ENCODE measurements around the gene TPM3. TPM values are rescaled to one million over a fixed set of nuclear protein-coding genes. Genes with fewer than 3 reads are reported as not detected.

The TPM3 gene
- total RNA-seq, 3 donors from 2014 or later = 260 to 585 (median 412) TPM

- peaks cover 26% of the 10 kb centered on the region for H3K4me1 ChIP-seq (ENCODE audit: low read depth)
- no peaks in the 10 kb centered on the region for H3K9me3 ChIP-seq
- TF ChIP-seq CTCF (IDR thresholded peaks at IDR 0.05) = no peak
- ATAC-seq (peak; percentile 54), DNase-seq (peak; percentile 69 to 84 (median 79))
- H3K4me3 ChIP-seq = peak overlapping the region; percentile 77
- intact Hi-C loops (cut with DNase I, micrococcal nuclease) = no loop called here
- no peaks in the 10 kb centered on the region for H3K36me3 ChIP-seq (ENCODE audit: low read depth)
These were observed 29.5 kb upstream of the TPM3 start for GRCh38 chr1:154221278-154222001.

- H3K36me3 ChIP-seq (ENCODE audit: low read depth) = no peaks in the 10 kb centered on the region
- DNase-seq (no peak), ATAC-seq (no peak)
- no peaks in the 10 kb centered on the region for H3K9me3 ChIP-seq
- peaks cover 26% of the 10 kb centered on the region for H3K4me1 ChIP-seq (ENCODE audit: low read depth)
- TF ChIP-seq CTCF (IDR thresholded peaks at IDR 0.05) = no peak
- H3K4me3 ChIP-seq = peak overlapping the region; percentile 77
- intact Hi-C loops (cut with DNase I, micrococcal nuclease) = no loop called here
These were observed 29.0 kb upstream of the TPM3 start for GRCh38 chr1:154220970-154221277.

DNA sequence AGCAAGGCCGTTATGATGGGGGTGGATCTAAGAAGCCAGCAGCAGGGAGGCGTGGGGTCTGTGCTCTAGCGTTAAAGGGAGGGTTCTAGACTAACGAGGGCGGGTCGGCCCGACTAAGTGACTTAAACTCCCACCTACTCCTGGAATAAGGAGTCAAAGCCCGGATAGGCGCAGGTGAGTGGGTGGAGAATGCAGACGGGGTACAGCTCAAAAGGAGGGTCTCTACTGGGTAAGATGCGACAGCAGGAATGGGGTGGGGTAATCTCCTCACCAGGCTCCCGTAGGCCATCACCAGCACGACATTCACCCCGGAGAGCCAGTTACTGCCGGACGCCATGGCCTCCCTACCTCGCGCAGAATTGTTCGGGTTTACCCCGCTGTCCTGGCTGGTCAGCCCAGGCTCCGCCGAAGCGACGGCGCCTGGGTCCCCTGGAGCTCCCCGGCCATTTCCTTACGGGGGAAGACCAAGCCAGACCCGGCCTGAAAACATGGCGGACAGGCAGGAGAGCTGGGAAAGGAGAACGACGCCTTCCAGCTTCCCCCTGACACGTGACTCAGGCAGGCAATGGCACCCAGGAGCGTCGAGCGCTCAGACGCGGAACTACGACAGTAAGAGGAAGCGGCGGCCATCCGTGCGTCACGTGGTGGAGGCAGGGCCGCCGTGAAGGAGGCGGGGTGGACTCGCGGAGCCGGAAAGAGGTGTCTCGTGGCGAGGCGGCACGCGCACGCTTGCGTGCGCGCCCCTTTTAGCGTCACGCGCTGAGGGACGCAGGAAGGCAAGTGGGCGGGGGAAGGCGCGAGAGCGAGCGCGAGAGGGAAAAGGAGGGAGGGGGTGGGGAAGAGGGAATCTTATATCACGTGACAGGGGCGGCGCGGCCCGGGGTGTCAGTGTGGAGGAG, 28.4 kb upstream of the TPM3 start, which contains the start of gene UBAP2L:
Gene UBAP2L (plus strand): TSS at position 885 of the 899 bp plus-strand sequence. CDS start 4,169 bp downstream, outside the sequence.
- DNase-seq = peak; percentile 99 to 100 (median 99)
- H3K9me3 ChIP-seq = no peaks in the 10 kb centered on the region
- peaks cover 26% of the 10 kb centered on the region for H3K4me1 ChIP-seq (ENCODE audit: low read depth)
- H3K4me3 ChIP-seq = peak within 1 kb of the TSS; percentile 77
- intact Hi-C loops (cut with DNase I, micrococcal nuclease) = no loop called here
- peak; percentile 95 for ATAC-seq
- H3K36me3 ChIP-seq (ENCODE audit: low read depth) = no peaks in the 10 kb centered on the region
- TF ChIP-seq CTCF (IDR thresholded peaks at IDR 0.05) = no peak

DNA sequence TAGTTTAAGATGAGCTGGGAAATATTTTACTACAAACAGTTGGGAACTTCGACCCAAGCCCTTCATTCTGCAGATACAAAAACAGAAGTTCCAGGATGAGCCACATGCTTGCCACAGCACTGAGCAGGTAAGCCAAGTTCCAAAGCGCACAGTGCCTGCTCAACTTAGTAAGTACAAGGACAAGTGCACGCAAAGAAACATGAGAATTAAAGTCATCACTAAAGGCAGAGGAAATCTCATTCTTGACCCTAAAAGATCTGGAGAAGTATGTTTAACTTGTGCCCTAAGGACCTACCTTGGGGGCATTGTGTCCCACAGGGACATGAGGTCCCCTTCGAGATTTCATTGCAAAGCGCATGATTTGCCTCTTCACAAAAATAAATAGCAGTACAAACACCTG, 27.6 kb upstream of the TPM3 start:
- no peaks in the 10 kb centered on the region for H3K36me3 ChIP-seq (ENCODE audit: low read depth)
- no peaks in the 10 kb centered on the region for H3K9me3 ChIP-seq
- DNase-seq (peak in 1 of 3 donors; percentile 30), ATAC-seq (no peak)
- peaks cover 26% of the 10 kb centered on the region for H3K4me1 ChIP-seq (ENCODE audit: low read depth)
- peak overlapping the region; percentile 77 for H3K4me3 ChIP-seq
- no peak for TF ChIP-seq CTCF (IDR thresholded peaks at IDR 0.05)
- intact Hi-C loops (cut with DNase I, micrococcal nuclease) = no loop called here

DNA sequence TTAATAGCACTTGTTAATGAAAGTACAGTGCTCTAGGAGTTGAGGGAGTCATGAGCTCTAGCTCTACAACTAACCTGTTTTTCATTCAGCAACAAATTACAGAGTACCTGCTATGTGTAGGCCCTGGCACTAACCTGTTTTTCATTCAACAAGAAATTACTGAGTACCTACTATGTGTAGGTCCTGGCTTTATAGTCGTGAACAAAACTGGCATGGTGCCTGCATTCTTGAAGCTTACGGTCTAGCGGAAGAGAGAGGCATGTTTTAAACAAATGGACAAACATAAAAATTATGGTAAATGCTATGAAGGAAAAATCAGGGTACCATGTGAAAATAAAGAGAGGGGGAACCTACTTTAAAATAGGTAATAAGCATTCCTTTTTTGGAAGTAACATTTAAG, 26.6 kb upstream of the TPM3 start:
- ATAC-seq (no peak), DNase-seq (no peak)
- peaks cover 26% of the 10 kb centered on the region for H3K4me1 ChIP-seq (ENCODE audit: low read depth)
- no peaks in the 10 kb centered on the region for H3K9me3 ChIP-seq
- H3K36me3 ChIP-seq (ENCODE audit: low read depth) = no peaks in the 10 kb centered on the region
- no peak for TF ChIP-seq CTCF (IDR thresholded peaks at IDR 0.05)
- intact Hi-C loops (cut with DNase I, micrococcal nuclease) = no loop called here
- H3K4me3 ChIP-seq = no peak overlapping the region

Measured in mucosa of descending colon (tissue), 3 donors.